Ectodermal cell (in vitro differentiated cells): ENCODE measurements around the gene DEPDC1.

Experiments
- H3K27ac ChIP-seq: 2 replicates; pipeline ENCODE4 v1.7.0; 2013; ENCODE audit warnings: mild to moderate bottlenecking, low read depth, low read length; ENCODE audit not compliant: insufficient read depth, poor library complexity, severe bottlenecking
- H3K27me3 ChIP-seq: 2 replicates; pipeline ENCODE4 v1.7.0; 2013; ENCODE audit warnings: mild to moderate bottlenecking, low read length; ENCODE audit not compliant: insufficient read depth, control insufficient read depth, poor library complexity, severe bottlenecking
- H3K36me3 ChIP-seq: one replicate; pipeline ENCODE4 v1.7.0; 2013; ENCODE audit warnings: low read length; ENCODE audit not compliant: control insufficient read depth, insufficient read depth
- H3K4me1 ChIP-seq: one replicate; pipeline ENCODE4 v1.7.0; 2013; ENCODE audit warnings: low read length; ENCODE audit not compliant: control insufficient read depth, insufficient read depth
- H3K4me3 ChIP-seq: 2 replicates; pipeline ENCODE4 v1.7.0; 2013; ENCODE audit warnings: low read depth, low read length, control low read depth; ENCODE audit not compliant: insufficient read depth
- H3K9me3 ChIP-seq: 2 replicates; pipeline ENCODE4 v1.7.0; 2013; ENCODE audit warnings: mild to moderate bottlenecking, low read length, moderate library complexity; ENCODE audit not compliant: control insufficient read depth
- WGBS, 2 experiments: methylation state at CpG; one replicate each; pipeline ENCODE4 v1.1.7; 2013; ENCODE audit warnings: missing lambda C conversion rate in 2 of 2; 5-methylcytosine and 5-hydroxymethylcytosine counted together

Gene DEPDC1

DNA sequence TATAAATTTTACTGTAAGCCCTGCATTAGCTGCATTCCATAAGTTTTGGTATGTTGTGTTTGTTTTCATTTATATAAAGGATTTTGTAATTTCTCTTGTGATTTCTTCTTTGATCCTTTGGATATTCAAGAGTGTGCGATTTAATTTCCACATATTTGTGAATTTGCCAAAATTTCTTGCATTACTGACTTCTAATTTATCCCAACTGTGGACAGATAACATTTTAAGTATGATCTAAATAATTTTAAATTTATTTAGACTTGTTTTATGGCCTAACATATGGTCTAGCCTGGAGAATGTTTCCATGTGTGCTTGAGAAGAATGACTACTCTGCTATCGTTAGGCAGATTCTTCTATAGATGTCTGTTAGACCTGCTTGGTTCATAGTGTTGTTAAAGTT is 70.3 kb downstream of the DEPDC1 start:
- Histone ChIP-seq H3K27ac (no peak overlapping the region), H3K27me3 (no peaks in the 10 kb centered on the region), H3K36me3 (no peaks in the 10 kb centered on the region), H3K4me3 (no peak overlapping the region), H3K4me1 (peaks cover 3% of the 10 kb centered on the region), H3K9me3 (no peaks in the 10 kb centered on the region)
- WGBS, 2 experiments, result 91 to 100% methylated on average over 2 of the region's 2 CpGs
